ENCODE measurements around the gene DNHD1.

Gene DNHD1

GRCh38 chr11:6531267-6531752 is 34.2 kb downstream of the DNHD1 start:
- DNase-seq, result peak; percentile 52 to 66 (median 56)

- DNase-seq, result no peak
Measured at GRCh38 chr11:6538456-6538855, 41.4 kb downstream of the DNHD1 start.

GRCh38 chr11:6538945-6539344 is 41.9 kb downstream of the DNHD1 start:
- DNase-seq, result no peak

- DNase-seq, result no peak
Measured at GRCh38 chr11:6539748-6540268, 42.7 kb downstream of the DNHD1 start.

- no peak for DNase-seq
Measured at GRCh38 chr11:6541356-6541755, 44.3 kb downstream of the DNHD1 start.

- no peak for DNase-seq
Measured at GRCh38 chr11:6542727-6543126, 45.6 kb downstream of the DNHD1 start.

- no peak for DNase-seq
Measured at GRCh38 chr11:6544921-6545850, 48.1 kb downstream of the DNHD1 start.

- DNase-seq, result no peak
Measured at GRCh38 chr11:6545917-6546605, 49.0 kb downstream of the DNHD1 start.

GRCh38 chr11:6546735-6547134 is 49.7 kb downstream of the DNHD1 start:
- DNase-seq, result no peak

GRCh38 chr11:6547177-6547576 is 50.1 kb downstream of the DNHD1 start:
- DNase-seq, result no peak

GRCh38 chr11:6548121-6548520 is 51.0 kb downstream of the DNHD1 start:
- DNase-seq, result no peak

- no peak for DNase-seq
Measured at GRCh38 chr11:6548641-6549040, 51.6 kb downstream of the DNHD1 start.

- DNase-seq, result no peak
Measured at GRCh38 chr11:6553634-6554033, 56.6 kb downstream of the DNHD1 start.

GRCh38 chr11:6554828-6555706 is 58.0 kb downstream of the DNHD1 start:
- no peak for DNase-seq

- DNase-seq, result no peak
Measured at GRCh38 chr11:6556139-6556949, 59.3 kb downstream of the DNHD1 start.

GRCh38 chr11:6557063-6557462 is 60.0 kb downstream of the DNHD1 start:
- DNase-seq, result no peak

- no peak for DNase-seq
Measured at GRCh38 chr11:6557761-6558674, 60.9 kb downstream of the DNHD1 start.

- no peak for DNase-seq
Measured at GRCh38 chr11:6559369-6559768, 62.3 kb downstream of the DNHD1 start.

GRCh38 chr11:6561288-6561687 is 64.2 kb downstream of the DNHD1 start:
- DNase-seq, result no peak

- no peak for DNase-seq
Measured at GRCh38 chr11:6563121-6563619, 66.1 kb downstream of the DNHD1 start.
